HepG2 (cell line): ENCODE data around the gene SHISAL1. TPM values are rescaled to one million over a fixed set of nuclear protein-coding genes. Genes with fewer than 3 reads are reported as not detected.

Experiments
- ATAC-seq: fragments of 200-7000 bp; cut with Tn5 transposase; 3 replicates; pipeline ENCODE4 v1.9.1; 2020; ENCODE audit warnings: mild to moderate bottlenecking, moderate library complexity
- BruUV-seq: library from RNA; stranded (reverse); fragments of 400-500 nt; replicated peaks from 2 replicates; lab custom pipeline; 2021; lab: Mats Ljungman, UMichigan
- CTCF ChIA-PET: fragments of 300-600 bp; formaldehyde crosslinking; extraction: SDS; loops from one replicate; lab custom pipeline; 2021; ENCODE audit warnings: low total read pairs, inconsistent platforms, low intra/inter-chr PET ratio; lab: Yijun Ruan, JAX
- POLR2A ChIA-PET: fragments of 350-600 bp; sonication (Branson Sonifier 250); formaldehyde crosslinking; loops from one replicate; lab custom pipeline; 2020; ENCODE audit warnings: antibody characterized with exemption, inconsistent platforms; lab: Yijun Ruan, JAX
- DNase-seq: peaks from one replicate; pipeline ENCODE4 v3.0.0-alpha.2; 2015; ENCODE audit warnings: low spot score
- FAIRE-seq: peaks from 3 replicates; lab custom pipeline; 2011; peaks lifted over from hg19 to GRCh38; lab: Jason Lieb, UNC
- H2AFZ ChIP-seq: one replicate; pipeline ENCODE4 v1.6.1; 2011; ENCODE audit warnings: low read length, inconsistent platforms
- H3K27ac ChIP-seq: fragments of 300-600 bp; 3 replicates; pipeline ENCODE4 v1.8.0; 2011; ENCODE audit warnings: mixed run types, mild to moderate bottlenecking, mixed read lengths, low read length, inconsistent platforms; ENCODE audit not compliant: insufficient read depth; ENCODE audit errors: extremely low read length
- H3K27me3 ChIP-seq, 2 experiments: fragments of 200-600 bp in 1 of 2; 2 replicates in 1 of 2; 3 replicates in 1 of 2; pipeline versions ENCODE4 v1.6.0 to v1.8.0; 2011; ENCODE audit warnings: low read length in 2 of 2, mild to moderate bottlenecking in 2 of 2, moderate library complexity in 2 of 2, inconsistent platforms in 1 of 2; ENCODE audit not compliant: insufficient read depth in 2 of 2, control insufficient read depth in 1 of 2
- H3K36me3 ChIP-seq, 2 experiments: fragments of 200-600 bp in 1 of 2; replicated peaks in 1 of 2; 2 replicates in 1 of 2; 3 replicates in 1 of 2; pipeline versions ENCODE4 v1.5.1 to v1.8.0; 2011; ENCODE audit warnings: low read length in 2 of 2, inconsistent platforms in 1 of 2; ENCODE audit not compliant: insufficient read depth in 2 of 2, control insufficient read depth in 1 of 2
- H3K4me1 ChIP-seq: 2 replicates; pipeline ENCODE4 v1.5.1; 2012; ENCODE audit warnings: low read length, inconsistent platforms; ENCODE audit not compliant: insufficient read depth
- H3K4me2 ChIP-seq: 2 replicates; pipeline ENCODE4 v1.6.0; 2011; ENCODE audit warnings: low read depth, low read length, inconsistent platforms
- H3K4me3 ChIP-seq, 3 experiments: fragments of 200-600 bp in 1 of 3; sonication (generic), shearing (Covaris generic) in 1 of 3; replicated peaks in 1 of 3; 2 replicates each; pipeline ENCODE4 v1.5.1; 2011 to 2016; ENCODE audit warnings: low read length in 3 of 3, inconsistent platforms in 2 of 3, low read depth in 2 of 3, mild to moderate bottlenecking in 2 of 3, control low read depth in 1 of 3, mixed read lengths in 1 of 3; ENCODE audit not compliant: insufficient read depth in 1 of 3
- H3K79me2 ChIP-seq: one replicate; pipeline ENCODE4 v1.6.1; 2011; ENCODE audit warnings: low read length, inconsistent platforms; ENCODE audit not compliant: insufficient read depth
- H3K9ac ChIP-seq: 2 replicates; pipeline ENCODE4 v1.6.0; 2011; ENCODE audit warnings: mild to moderate bottlenecking, low read depth, low read length, inconsistent platforms; ENCODE audit not compliant: insufficient read depth
- H3K9me3 ChIP-seq: 2 replicates; pipeline ENCODE4 v1.5.1; 2012; ENCODE audit warnings: mild to moderate bottlenecking, low read length
- H4K20me1 ChIP-seq: 2 replicates; pipeline ENCODE4 v1.6.0; 2011; ENCODE audit warnings: inconsistent platforms, mild to moderate bottlenecking, low read length, moderate library complexity; ENCODE audit not compliant: insufficient read depth
- BHLHE40 ChIP-seq: IDR thresholded peaks from 2 replicates; pipeline ENCODE4 v1.6.1; 2011; ENCODE audit warnings: low read length, improper control_type of control experiment
- KAT7 ChIP-seq: IDR thresholded peaks from 2 replicates; pipeline ENCODE4 v1.6.1; 2018; ENCODE audit warnings: borderline replicate concordance, missing compliant biosample characterization
- MYPOP ChIP-seq: sonication (generic); formaldehyde crosslinking; IDR thresholded peaks from 2 replicates; pipeline ENCODE4 v1.8.1; 2023; ENCODE audit warnings: mild to moderate bottlenecking, moderate library complexity, missing genetic modification reagents
- NFE2L2 ChIP-seq: fragments of 150-350 bp; IDR thresholded peaks from 2 replicates; pipeline ENCODE4 v1.6.1; 2014; ENCODE audit warnings: low read length
- SRSF1 ChIP-seq: fragments of 200-400 bp; formaldehyde crosslinking; optimal IDR thresholded peaks from 2 replicates; pipeline ENCODE3; 2017; ENCODE audit warnings: mild to moderate bottlenecking, low read depth, low read length, moderate library complexity
- TOE1 ChIP-seq: sonication (generic); formaldehyde crosslinking; IDR thresholded peaks from 2 replicates; pipeline ENCODE4 v1.4.0; 2020; ENCODE audit warnings: mild to moderate bottlenecking, missing genetic modification reagents
- ZMAT3 ChIP-seq: sonication (generic); formaldehyde crosslinking; conservative IDR thresholded peaks from 2 replicates; pipeline ENCODE4 v1.7.0; 2021; ENCODE audit warnings: missing genetic modification reagents
- ZNF501 ChIP-seq: sonication (generic); formaldehyde crosslinking; IDR thresholded peaks from 2 replicates; pipeline ENCODE4 v1.5.1; 2020; ENCODE audit warnings: mild to moderate bottlenecking, moderate library complexity, missing genetic modification reagents
- ZNF710 ChIP-seq: sonication (generic); formaldehyde crosslinking; IDR thresholded peaks from 2 replicates; pipeline ENCODE4 v1.5.0; 2020; ENCODE audit warnings: mild to moderate bottlenecking, missing genetic modification reagents, borderline replicate concordance
- ZNF768 ChIP-seq: sonication (generic); formaldehyde crosslinking; IDR thresholded peaks from 2 replicates; pipeline ENCODE4 v1.4.0; 2020; ENCODE audit warnings: missing genetic modification reagents
- ZNF777 ChIP-seq: sonication (generic); formaldehyde crosslinking; IDR thresholded peaks from 2 replicates; pipeline ENCODE4 v1.4.0; 2020; ENCODE audit warnings: missing genetic modification reagents
- WGBS: methylation state at CpG from one replicate; pipeline ENCODE4 v1.1.6; 2017; ENCODE audit warnings: low lambda C conversion rate; 5-methylcytosine and 5-hydroxymethylcytosine counted together
- in situ Hi-C: cut with HindIII; loops from 2 replicates; pipeline ENCODE4 v1.10.0; 2017; ENCODE audit warnings: low pct_unique_long_range_greater_than_20kb; ENCODE audit not compliant: extremely low pct_ligation_motif_present
- intact Hi-C: fragments of 100-400 bp; cut with micrococcal nuclease; formaldehyde crosslinking; loops from one replicate; pipeline ENCODE4 v1.10.0; 2022; ENCODE audit not compliant: unreplicated experiment
- polyA plus RNA-seq, 8 experiments: library from polyadenylated mRNA; depleted of rRNA in 3 of 8; stranded (reverse) in 7 of 8; unstranded in 1 of 8; fragments of >200 nt; fragmentation: Illumina TruSeq in 4 of 8; extraction: Trizol in 4 of 8; gene quantifications; 2 replicates each; pipeline versions ENCODE4 v1.2.1 to v1.2.3, GENCODE V29; 2011 to 2016; ENCODE audit warnings: low read depth in 4 of 8, missing spikeins in 1 of 8, mixed read lengths in 1 of 8; ENCODE audit not compliant: insufficient read depth in 1 of 8
- total RNA-seq, 5 experiments: library from RNA; depleted of rRNA; stranded (reverse); fragments of >200 nt; fragmentation: Illumina TruSeq; extraction: Trizol; gene quantifications; 2 replicates each; pipeline ENCODE4 v1.2.3, GENCODE V29; 2016; ENCODE audit warnings: low read depth in 1 of 5
- TF ChIP-seq, protein P1 (sequence below): sonication (generic); formaldehyde crosslinking; IDR thresholded peaks from 2 replicates; pipeline ENCODE4 v1.8.0; 2022; ENCODE audit warnings: mild to moderate bottlenecking, missing genetic modification reagents

The SHISAL1 gene
- total and polyA plus RNA-seq, 2 of the 13 experiments (the other 11 are each of a cell fraction or from before 2014, with no cell fraction given) = not detected

GRCh38 chr22:44245438-44245837 is 67.3 kb downstream of the SHISAL1 start:
- H3K27me3 ChIP-seq = no peaks in the 10 kb centered on the region; a peak in 2 of 5 replicates
- no TSS peak for BruUV-seq
- no peak overlapping the region for H3K27ac ChIP-seq
- POLR2A ChIA-PET = no interaction called here
- no peak overlapping the region for H3K9ac ChIP-seq
- no peak for ATAC-seq
- H3K4me1 ChIP-seq = no peaks in the 10 kb centered on the region
- in situ Hi-C loops = no loop called here
- DNase-seq = no peak
- no peak overlapping the region for H3K4me3 ChIP-seq
- no peaks in the 10 kb centered on the region for H3K36me3 ChIP-seq
- WGBS = 22% methylated on average over 3 of the region's 7 CpGs
- H3K9me3 ChIP-seq = peaks cover 17% of the 10 kb centered on the region
- H4K20me1 ChIP-seq = no peaks in the 10 kb centered on the region
- no peak for FAIRE-seq
- H2AFZ ChIP-seq = no peak overlapping the region
- CTCF ChIA-PET = no interaction called here
- no peak overlapping the region for H3K4me2 ChIP-seq
- no peaks in the 10 kb centered on the region for H3K79me2 ChIP-seq
- intact Hi-C loops = no loop called here
- no peak for TF ChIP-seq KAT7 (CRISPR knock-in tag)
- no peak for TF ChIP-seq ZNF768 (CRISPR knock-in tag)
- TF ChIP-seq, protein P1, sequence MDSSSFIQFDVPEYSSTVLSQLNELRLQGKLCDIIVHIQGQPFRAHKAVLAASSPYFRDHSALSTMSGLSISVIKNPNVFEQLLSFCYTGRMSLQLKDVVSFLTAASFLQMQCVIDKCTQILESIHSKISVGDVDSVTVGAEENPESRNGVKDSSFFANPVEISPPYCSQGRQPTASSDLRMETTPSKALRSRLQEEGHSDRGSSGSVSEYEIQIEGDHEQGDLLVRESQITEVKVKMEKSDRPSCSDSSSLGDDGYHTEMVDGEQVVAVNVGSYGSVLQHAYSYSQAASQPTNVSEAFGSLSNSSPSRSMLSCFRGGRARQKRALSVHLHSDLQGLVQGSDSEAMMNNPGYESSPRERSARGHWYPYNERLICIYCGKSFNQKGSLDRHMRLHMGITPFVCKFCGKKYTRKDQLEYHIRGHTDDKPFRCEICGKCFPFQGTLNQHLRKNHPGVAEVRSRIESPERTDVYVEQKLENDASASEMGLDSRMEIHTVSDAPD (CRISPR knock-in tag) = no peak
- no peak for TF ChIP-seq ZNF710 (CRISPR knock-in tag)
- TF ChIP-seq SRSF1 = no peak
- no peak for TF ChIP-seq ZMAT3 (CRISPR knock-in tag)
- TF ChIP-seq MYPOP (CRISPR knock-in tag) = no peak
- no peak for TF ChIP-seq ZNF501 (CRISPR knock-in tag)
- no peak for TF ChIP-seq NFE2L2
- no peak for TF ChIP-seq TOE1 (CRISPR knock-in tag)
- no peak for TF ChIP-seq ZNF777
- TF ChIP-seq BHLHE40 = no peak
